GM19463 (cell line): Measurements from ENCODE around the gene SEPTIN3.

Experiments
- ATAC-seq: cut with Tn5 transposase; IDR thresholded peaks from one replicate; pipeline ENCODE4 v1.9.1; 2021; ENCODE audit warnings: mild to moderate bottlenecking, moderate library complexity; ENCODE audit not compliant: unreplicated experiment

SEPTIN3 gene

GRCh38 chr22:42007922-42008321, 38.7 kb downstream of the SEPTIN3 start:
- no peak for ATAC-seq

- ATAC-seq: no peak
Observed at GRCh38 chr22:42010778-42011177, 41.5 kb downstream of the SEPTIN3 start.

DNA sequence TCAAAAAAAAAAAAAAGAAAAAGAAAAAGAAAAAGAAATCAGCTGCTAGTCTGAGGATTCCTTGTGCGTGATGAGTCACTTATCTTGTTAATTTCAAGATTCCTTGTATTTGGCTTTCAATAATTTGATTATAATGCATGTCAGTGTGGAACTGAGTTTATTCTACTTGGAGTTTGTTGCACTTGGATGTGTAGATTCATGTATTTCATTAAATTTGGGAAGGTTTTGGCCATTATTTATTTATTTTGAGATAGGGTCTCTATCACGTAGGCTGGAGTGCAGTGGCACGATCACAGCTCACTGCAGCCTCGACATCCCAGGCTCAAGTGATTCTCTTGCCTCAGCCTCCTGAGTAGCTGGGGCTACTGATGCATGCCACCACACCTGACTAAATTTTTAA, 44.1 kb downstream of the SEPTIN3 start:
- no peak for ATAC-seq

GRCh38 chr22:42016111-42016510, 46.9 kb downstream of the SEPTIN3 start:
- no peak for ATAC-seq

DNA sequence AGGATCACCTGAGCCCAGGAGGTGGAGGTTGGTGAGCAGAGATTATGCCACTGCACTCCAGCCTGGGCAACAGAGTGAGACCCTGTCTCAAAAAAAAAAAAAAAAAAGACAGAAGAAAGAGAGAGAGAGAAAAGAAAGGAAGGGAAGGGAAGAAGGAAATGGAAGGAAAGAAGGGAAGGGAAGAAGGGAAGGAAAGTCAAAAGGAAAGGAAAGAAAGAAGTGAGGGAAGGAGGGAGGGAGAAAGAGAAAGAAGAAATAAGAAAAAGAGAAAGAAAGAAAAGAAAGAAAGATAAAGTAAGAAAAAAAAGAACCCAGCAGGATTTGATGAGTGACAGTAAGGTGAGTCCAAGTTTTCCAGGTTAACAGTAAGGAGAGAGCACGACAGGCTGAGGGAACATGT, 49.0 kb downstream of the SEPTIN3 start:
- no peak for ATAC-seq
